ENCODE data around the gene NPIPA5.
"Not testable (repeated sequence)": the region's sequence is repeated elsewhere in the genome, so short reads cannot be mapped to it uniquely, and the experiment has no call there.

Gene NPIPA5

DNA sequence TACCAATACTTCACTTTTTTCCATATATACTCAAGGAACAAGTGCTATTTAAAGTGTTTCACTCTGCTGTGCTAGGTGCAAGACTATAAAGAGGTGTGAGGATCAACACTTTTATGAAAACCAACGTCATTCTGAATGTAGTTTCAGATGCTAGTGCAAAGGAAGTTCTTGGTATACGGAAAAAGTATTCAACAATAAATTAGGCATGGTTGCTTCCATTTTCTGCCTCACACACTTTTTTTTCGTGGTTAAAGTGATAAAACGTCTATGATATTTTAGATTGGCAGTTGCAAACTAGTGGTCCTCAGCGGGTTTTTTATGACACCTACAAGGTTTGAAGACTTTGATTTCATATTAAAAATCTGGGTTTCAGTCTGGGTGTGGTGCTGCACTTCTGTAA, 11.8 kb upstream of the NPIPA5 start:
- DNase-seq (ENCODE audit: low read depth), result not testable (repeated sequence)

DNA sequence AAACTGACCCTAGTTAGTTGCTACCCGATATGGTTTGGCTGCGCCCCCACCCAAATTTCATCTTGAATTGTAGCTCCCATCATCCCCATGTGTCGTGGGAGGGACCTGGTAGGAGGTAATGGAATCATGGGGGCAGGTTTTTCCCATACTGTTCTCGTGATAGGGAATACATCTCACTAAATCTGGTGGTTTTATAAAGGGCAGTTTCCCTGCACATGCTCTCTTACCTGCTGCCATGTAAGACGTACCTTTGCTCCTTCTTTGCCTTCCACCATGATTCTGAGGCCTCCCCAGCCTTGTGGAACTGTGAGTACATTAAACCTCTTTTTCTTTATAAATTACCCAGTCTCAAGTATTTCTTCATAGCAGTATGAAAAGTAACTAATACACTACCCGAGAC, 10.0 kb upstream of the NPIPA5 start:
- DNase-seq (ENCODE audit: low read depth), result not testable (repeated sequence)

DNA sequence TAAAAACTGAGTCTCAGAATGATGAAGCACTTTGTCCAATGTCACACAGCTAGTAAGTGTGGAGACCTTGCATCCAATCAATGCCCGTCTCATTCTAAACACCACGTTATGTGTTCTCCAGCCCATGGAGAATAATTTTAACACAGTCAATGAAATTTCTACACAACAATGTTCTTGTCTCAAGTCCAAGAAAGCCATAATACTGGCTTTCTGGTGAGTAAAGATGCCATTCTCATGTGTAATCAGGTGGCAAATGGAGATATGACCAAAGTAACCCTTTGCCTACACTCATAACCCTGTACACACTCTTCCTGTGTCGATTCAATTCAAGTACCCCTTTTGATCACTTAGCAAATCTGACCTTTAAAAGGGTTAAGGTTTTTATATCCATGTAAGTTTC, 4.7 kb upstream of the NPIPA5 start:
- not testable (repeated sequence) for DNase-seq (ENCODE audit: low read depth)

DNA sequence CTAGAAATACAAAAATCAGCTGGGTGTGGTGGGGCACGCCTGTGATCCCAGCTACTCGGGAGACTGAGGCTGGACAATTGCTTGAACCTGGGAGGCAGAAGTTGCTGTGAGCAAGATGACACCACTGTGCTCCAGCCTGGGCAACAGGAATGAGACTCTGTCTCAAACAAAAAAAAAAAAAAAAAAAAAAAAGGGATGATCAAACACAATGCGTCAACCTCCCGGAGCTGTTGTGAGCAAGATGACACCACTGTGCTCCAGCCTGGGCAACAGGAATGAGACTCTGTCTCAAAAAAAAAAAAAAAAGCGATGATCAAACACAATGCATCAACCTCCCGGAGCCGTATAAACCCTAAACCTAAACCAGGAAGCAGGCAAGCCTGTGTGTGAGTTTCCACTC, 20.6 kb downstream of the NPIPA5 start:
- not testable (repeated sequence) for DNase-seq (ENCODE audit: low read depth)

DNA sequence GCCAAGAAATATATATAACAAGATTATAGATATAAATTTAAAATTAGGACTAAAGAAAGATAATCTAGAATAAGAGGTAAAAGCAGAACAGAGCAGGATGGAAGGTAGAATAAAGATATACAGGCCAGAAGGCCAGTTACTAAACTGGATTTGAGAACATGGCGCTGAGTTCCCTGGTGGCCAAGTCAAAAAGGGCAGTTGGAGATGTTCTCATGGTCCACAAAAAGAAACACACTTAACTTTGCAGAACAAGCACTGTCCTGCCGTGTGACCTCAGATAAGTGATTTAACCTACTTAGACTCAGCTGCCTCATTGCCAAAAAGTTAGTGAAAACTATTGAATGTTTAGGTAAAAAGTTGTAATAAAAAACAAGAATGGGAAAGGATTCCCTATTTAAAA, 23.2 kb downstream of the NPIPA5 start:
- DNase-seq (ENCODE audit: low read depth), result not testable (repeated sequence)

DNA sequence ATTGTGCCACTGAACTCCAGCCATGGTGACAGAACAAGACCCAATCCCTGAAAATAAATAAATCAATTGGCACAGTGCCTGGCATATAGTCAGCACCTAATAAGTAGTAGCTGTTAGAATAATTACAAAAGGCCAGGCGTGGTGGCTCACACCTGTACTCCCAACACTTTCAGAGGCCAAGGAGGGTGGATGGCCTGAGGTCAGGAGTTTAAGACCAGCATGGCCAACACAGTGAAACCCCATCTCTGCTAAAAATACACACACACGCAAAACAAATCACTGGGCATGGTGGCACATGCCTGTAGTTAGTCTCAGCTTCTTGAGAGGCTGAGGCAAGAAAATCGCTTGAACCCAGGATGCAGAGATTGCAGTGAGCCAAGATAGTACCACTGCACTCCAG, 25.2 kb downstream of the NPIPA5 start:
- not testable (repeated sequence) for DNase-seq (ENCODE audit: low read depth)

DNA sequence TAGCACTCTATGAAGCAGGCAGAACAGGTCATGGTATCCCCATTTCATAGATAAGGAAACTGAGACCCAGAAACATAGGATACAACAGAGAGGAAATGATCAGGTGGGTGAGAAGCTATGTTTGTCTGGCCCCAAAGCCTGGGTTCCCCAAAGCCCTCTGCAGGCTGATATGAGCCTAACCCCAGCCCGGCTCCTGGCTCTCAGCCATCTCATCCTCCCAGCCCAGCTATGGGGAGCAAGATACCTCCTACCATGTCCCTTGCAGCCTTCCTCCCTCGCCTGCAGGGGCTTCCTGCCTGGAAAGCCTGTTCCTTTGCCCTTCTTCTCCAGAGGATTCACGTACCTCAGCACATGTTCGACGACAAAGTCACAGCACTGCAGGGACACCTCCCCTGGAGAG, 26.3 kb downstream of the NPIPA5 start:
- DNase-seq (ENCODE audit: low read depth), result not testable (repeated sequence)

DNA sequence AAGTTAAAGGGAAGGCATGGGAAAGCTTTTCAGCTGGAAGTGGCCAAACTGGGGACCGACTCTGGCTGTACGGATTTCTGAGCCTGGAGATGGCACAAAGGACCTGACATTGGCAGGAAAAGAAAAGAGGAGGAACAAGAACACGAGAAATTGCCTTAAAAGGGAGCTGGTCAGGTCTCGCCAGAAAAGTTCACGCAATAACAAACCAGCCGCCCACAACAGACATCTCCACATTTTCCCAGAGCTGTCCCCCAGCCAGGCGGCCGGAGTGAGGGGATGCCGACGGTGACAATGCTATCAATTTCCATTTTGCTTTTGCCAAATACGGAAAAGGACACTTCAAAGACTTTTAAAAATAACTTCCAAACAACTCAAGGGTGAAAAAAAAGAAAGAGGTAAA, 26.8 kb downstream of the NPIPA5 start:
- not testable (repeated sequence) for DNase-seq (ENCODE audit: low read depth)

DNA sequence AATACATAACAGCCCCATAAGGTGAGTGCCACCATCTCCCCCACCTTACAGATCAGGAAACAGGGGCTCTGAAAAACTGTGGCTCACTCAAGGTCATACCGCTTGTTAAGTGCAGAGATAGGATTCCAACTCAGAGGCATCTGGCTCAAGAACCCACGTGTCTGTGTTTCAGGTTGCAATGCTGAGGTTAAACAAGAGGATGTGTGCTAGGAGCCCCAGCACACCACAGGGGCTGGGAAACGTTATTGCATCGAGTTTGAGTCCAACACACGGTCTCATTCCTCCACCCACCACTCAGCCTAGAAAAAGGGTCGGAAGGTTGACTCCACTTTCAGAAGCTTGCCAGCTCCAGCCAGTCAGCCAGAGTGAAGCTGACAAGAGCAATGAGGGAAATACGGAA, 29.4 kb downstream of the NPIPA5 start:
- DNase-seq (ENCODE audit: low read depth), result not testable (repeated sequence)

DNA sequence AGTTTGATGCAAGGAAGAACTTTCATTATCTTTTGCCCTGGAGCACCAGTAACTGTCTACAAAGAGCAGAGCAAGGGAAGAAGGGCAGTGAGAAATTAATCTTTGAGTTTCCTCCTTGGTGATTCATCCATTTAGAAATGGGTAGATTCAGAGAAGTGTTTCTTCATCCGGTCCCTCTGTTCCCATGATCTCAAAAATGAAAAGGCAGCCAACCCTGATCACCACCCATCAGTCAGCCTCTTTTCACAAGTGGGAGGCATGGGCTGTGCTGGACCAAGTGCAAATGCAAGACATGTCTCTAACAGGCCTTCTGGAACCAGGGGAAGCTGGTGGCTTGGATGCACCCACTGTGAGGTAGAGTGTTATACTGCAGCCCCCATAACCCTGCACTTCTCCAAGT, 35.8 kb downstream of the NPIPA5 start:
- not testable (repeated sequence) for DNase-seq (ENCODE audit: low read depth)

DNA sequence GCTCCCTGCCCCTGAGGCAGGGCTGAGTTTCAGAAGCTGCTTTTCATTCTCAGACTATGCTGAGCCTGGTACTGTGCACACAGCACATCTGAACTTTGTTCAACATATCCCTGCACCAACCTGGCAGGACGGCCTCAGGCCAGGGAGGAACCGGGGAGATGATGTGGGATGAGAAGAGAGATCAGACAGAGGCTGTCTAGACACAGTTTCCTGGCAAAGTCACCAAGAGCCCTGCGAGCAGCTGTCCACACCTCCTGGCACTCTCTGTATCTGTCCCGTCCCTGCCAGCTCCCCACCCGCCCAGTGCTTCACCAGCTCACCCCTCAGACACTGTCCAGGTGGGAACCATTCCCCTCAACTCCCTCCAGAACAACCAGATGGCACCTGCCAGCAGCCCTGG, 39.1 kb downstream of the NPIPA5 start:
- not testable (repeated sequence) for DNase-seq (ENCODE audit: low read depth)

DNA sequence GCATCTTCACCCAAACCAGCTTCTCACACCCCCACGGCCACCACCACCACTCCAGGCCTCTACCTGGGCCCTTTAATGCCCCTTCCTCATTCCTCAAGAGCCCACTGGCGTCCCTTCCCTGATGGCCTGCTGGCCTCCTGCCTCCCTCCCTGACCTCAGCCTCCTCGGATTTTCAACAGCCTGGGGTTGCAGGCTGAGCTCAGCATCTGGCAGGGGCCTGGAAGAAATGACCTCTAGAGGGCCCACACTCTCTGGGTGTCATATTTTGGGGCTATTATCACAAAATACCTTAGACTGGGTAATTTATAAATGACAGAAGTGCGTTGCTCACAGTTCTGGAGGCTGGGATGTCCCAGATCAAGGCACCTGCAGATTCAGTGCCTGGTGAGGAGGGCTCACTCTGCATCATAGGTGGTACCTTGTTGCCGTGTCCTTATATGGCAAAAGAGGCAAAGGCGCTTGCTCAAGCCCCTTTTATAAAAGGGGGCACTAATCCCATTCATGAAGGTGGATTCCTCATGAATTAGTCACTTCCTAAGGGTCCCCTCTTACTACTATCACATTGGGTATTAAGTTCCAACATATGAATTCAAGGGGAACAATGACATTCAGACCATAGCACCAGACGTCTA, 40.0 kb downstream of the NPIPA5 start:
- not testable (repeated sequence) for DNase-seq (ENCODE audit: low read depth)

DNA sequence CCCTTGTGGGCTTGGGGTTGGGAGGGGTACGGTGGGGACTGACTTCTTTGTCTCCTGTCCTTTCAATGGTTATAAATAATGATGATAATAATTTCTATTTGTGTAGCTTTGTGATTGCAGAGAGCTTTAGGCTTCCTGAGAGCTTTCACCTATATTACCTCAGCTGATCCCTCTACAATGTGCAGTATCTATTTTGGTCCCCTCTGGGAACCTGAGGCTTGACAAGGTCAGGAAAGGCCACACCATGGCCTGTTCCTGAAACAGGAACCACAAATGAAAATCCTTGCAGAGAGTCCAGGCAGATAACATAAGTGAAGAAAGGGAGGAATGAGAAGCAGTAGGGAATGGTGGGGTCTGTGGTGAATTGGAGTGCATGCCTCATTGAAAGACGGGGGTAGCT, 42.5 kb downstream of the NPIPA5 start:
- DNase-seq (ENCODE audit: low read depth), result not testable (repeated sequence)

DNA sequence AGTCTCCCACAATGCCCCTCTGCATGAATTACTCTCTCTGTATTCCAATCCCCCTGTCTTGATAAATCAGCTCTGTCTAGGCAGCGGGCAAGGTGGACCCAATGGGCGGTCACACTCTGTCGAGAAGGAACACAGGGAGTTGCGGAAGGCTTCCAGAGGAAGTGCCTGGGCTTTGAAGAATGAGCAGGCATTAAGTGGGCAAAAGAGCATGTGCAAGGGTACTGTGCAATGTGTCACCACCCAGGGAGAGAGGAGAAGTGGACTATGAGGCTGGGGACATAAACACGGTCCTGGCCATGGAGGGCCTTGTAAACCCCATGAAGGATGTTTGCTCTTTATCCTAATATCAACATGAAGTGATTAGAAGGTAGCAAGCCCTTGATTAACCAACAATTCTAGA, 44.1 kb downstream of the NPIPA5 start:
- not testable (repeated sequence) for DNase-seq (ENCODE audit: low read depth)

DNA sequence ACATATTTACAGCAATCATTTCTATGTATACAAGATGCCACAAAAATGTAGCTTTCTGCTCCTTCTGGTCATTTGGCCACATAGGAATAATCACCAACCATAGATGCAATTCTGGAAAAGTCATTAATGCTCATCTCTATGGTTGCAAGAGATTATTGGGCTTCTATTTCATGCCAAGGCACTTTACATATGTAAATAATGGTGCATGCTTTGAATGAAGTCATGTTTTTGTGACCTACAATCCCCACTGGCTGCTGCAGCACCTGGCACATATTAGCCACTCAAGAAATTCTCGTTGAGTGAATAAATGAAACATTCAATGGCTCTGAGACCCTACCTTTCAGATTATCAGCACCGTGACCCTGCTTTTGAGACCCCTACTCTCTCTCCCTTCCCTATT, 47.1 kb downstream of the NPIPA5 start:
- DNase-seq (ENCODE audit: low read depth), result not testable (repeated sequence)

DNA sequence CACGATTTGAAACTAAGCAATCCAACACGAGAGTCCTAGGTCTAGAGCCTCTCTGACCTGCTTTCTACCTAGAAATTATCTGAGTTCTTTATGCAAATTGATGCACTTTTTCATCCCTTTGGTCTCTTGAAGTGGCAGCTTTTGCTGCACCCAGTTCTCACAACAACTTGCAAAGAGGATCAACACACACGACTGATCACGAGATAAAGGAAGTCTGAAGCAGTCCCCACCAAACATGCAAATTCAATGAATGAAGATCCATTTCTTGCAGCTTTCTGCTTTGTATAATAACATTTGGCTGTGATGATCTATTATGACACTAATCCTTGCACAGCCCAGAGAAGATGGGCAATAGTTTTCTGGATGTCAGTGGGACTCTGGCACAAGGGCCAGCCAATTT, 53.1 kb downstream of the NPIPA5 start:
- DNase-seq (ENCODE audit: low read depth), result not testable (repeated sequence)

DNA sequence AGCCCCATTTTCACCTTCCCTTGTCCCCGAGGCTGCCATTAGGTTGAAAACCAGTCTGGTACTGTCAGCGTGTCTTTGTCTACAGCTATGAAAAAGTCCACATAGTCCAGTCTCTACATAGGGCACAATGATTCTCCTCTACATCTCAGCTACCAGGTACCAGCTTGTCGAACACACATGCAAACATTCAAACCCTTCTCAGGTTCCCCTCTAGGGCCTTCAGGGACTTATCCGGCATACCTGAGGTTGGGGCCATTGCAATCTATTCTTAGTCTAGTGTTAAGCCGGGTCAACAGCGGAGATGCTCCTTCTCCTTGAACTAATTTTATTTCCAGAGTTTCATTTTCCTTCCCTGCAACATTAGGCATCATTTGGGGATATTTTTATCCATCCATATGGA, 54.7 kb downstream of the NPIPA5 start:
- not testable (repeated sequence) for DNase-seq (ENCODE audit: low read depth)

DNA sequence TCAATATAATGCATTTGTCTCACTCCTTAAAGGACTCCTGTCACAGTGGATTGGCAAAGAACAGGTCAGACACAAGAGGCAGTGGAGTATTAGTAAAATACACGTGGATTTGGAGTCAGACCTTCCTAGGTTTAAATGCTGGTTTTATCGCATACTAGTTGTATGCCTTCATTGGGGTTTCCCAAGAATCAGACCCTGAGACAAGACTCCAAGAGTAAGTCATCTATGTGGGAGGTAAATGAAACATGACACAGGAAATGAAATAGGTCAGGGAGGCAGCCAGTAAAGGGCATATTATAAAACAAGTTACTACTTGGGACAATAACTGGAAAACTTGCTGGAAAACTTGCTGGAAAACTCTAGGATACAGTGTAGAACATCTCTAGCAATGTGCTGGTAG, 56.9 kb downstream of the NPIPA5 start:
- DNase-seq (ENCODE audit: low read depth), result not testable (repeated sequence)

DNA sequence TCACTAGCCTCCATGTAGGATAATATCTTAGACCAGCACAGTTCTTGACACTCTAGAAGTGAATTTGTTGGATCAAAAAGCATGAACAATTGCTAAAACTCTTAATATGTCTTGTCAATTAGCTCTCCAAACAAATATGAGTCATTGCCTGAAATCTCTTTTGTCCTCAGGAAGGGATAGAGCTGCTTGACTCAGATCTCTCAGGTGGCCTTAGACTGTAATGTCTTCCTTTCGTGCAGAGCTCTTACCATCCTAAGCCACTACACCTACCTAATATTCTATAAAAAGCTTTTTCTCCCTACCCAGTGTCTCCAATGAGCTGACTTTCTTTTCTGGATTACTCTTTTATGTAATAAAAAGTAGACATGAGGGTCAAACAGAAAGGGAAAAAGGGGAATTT, 63.5 kb downstream of the NPIPA5 start:
- DNase-seq (ENCODE audit: low read depth), result not testable (repeated sequence)

Data from CMK (cell line).